ENCODE measurements around the gene CLCN3. TPM values are rescaled to one million over a fixed set of nuclear protein-coding genes. Genes with fewer than 3 reads are reported as not detected.

Gene CLCN3
- total and polyA plus RNA-seq, 9 of the 15 experiments (the other 6 are each of a cell fraction or from before 2014, with no cell fraction given), result 12.7 to 60.6 (median 38.5) TPM

GRCh38 chr4:169659716-169660670 is 39.6 kb downstream of the CLCN3 start (continued):
- TF ChIP-seq CHAMP1 (IDR thresholded peaks at IDR 0.05), result no peak
- TF ChIP-seq CBX3 (IDR thresholded peaks at IDR 0.05; ENCODE audit: borderline replicate concordance in 1 of 2, low read length in 2 of 2), result 0 out of 3 replicates have a peak, but pooled peaks of 1 of the 2 experiments have one; percentile 13
- 0 out of 2 replicates have a peak, but pooled peaks have one; percentile 48 for TF ChIP-seq ZNF23 (CRISPR knock-in tag; IDR thresholded peaks at IDR 0.05)
- TF ChIP-seq ELF2 (CRISPR knock-in tag; IDR thresholded peaks at IDR 0.05), result no peak
- no peak for TF ChIP-seq NFIX (CRISPR knock-in tag; IDR thresholded peaks at IDR 0.05; ENCODE audit: low read depth)
- TF ChIP-seq NEUROD1 (IDR thresholded peaks at IDR 0.05; ENCODE audit: borderline replicate concordance, low read depth, low read length, partially characterized antibody), result peak; percentile 83
- TF ChIP-seq POLR2B (IDR thresholded peaks at IDR 0.05; ENCODE audit: low read depth, partially characterized antibody), result peak; percentile 95
- TF ChIP-seq MECOM (CRISPR knock-in tag; IDR thresholded peaks at IDR 0.05), result no peak
- TF ChIP-seq ZNF274 (IDR thresholded peaks at IDR 0.05; ENCODE audit: borderline replicate concordance, low read depth, low read length), result no peak
- peak; percentile 63 for TF ChIP-seq TAF1 (IDR thresholded peaks at IDR 0.05; ENCODE audit: control insufficient read depth, extremely low read depth, insufficient read depth, low read length, severe bottlenecking)
- TF ChIP-seq ZMIZ1 (IDR thresholded peaks at IDR 0.05; ENCODE audit: low read depth in 2 of 2, low read length in 2 of 2), result 0 out of 4 replicates have a peak, but pooled peaks of 1 of the 2 experiments have one; percentile 17
- TF ChIP-seq BRD9 (IDR thresholded peaks at IDR 0.05; ENCODE audit: low read depth, partially characterized antibody), result peak; percentile 69
- TF ChIP-seq HCFC1 (IDR thresholded peaks at IDR 0.05; ENCODE audit: low read depth, low read length), result peak; percentile 41; the same call in 1 of the 2 replicates
- no peak for TF ChIP-seq ZNF431 (CRISPR knock-in tag; IDR thresholded peaks at IDR 0.05)
- TF ChIP-seq EP300 (IDR thresholded peaks at IDR 0.05; ENCODE audit: low read length), result peak; percentile 91
- peak; percentile 81 for TF ChIP-seq ZBTB12 (CRISPR knock-in tag; IDR thresholded peaks at IDR 0.05)
- TF ChIP-seq HEY1 (CRISPR knock-in tag; IDR thresholded peaks at IDR 0.05; ENCODE audit: borderline replicate concordance), result 0 out of 2 replicates have a peak, but pooled peaks have one; percentile 58
- no peak for TF ChIP-seq TOE1 (IDR thresholded peaks at IDR 0.05; ENCODE audit: borderline replicate concordance)
- TF ChIP-seq TOE1 (CRISPR knock-in tag; IDR thresholded peaks at IDR 0.05; ENCODE audit: borderline replicate concordance, low read depth), result no peak
- peak; percentile 90 for TF ChIP-seq DPF2 (IDR thresholded peaks at IDR 0.05)

All from K562 (cell line).